Globus pallidus (tissue), 1 donor: Measurements from ENCODE around the gene ATP1A3.
A peak's percentile ranks its signal among the peaks of the same experiment; 100 is the strongest.

Source experiments
- DNase-seq: peaks from one replicate; pipeline ENCODE4 v3.0.0-alpha.2; 2015; ENCODE audit warnings: low spot score

The ATP1A3 gene

GRCh38 chr19:41984961-41985360 lies 9.1 kb downstream of the ATP1A3 start:
- no peak for DNase-seq

GRCh38 chr19:41981724-41982123 lies 12.3 kb downstream of the ATP1A3 start:
- no peak for DNase-seq

DNA sequence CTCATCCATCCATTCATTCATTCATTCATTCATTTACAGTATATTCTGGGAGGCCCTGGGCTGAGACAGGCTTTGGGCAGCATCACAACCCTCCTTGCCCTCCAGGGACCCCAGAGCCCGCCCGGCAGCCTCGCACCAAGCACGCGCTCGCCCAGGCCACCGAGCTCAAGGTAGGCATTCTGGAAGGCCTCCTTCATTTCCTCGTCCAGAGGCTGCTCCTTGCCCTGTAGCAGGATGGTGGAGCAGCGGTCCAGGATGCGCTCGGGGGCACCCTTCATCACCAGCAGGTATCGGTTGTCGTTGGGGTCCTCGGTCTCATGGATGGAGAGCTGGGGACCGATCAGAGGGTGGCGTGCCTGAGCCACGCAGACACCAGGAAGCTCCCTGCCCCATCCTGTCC lies 15.6 kb downstream of the ATP1A3 start:
- DNase-seq = no peak

- DNase-seq = no peak
Measured at GRCh38 chr19:41977916-41978315, 16.1 kb downstream of the ATP1A3 start.

- no peak for DNase-seq
Measured at GRCh38 chr19:41974652-41975051, 19.4 kb downstream of the ATP1A3 start.

DNA sequence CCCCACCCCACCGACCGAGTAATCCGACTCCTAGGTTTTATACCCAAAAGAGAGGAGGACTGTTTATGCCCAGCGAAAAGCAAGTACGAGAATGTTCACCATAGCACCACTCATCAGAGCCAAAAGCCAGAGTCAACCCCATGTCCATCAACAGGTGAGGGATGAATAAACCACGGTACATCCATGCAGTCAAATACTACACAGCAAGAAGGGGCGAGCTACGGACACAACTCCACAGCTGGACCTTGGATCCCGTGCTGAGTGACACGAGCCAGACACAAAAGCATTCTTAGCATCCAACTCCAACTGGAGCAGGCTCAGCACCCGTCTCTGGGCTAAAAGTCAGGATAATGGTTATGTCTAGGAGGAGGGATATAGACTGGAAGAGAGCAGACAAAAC lies 22.7 kb downstream of the ATP1A3 start:
- no peak for DNase-seq

- DNase-seq = no peak
Measured at GRCh38 chr19:41969772-41970458, 24.1 kb downstream of the ATP1A3 start.

DNA sequence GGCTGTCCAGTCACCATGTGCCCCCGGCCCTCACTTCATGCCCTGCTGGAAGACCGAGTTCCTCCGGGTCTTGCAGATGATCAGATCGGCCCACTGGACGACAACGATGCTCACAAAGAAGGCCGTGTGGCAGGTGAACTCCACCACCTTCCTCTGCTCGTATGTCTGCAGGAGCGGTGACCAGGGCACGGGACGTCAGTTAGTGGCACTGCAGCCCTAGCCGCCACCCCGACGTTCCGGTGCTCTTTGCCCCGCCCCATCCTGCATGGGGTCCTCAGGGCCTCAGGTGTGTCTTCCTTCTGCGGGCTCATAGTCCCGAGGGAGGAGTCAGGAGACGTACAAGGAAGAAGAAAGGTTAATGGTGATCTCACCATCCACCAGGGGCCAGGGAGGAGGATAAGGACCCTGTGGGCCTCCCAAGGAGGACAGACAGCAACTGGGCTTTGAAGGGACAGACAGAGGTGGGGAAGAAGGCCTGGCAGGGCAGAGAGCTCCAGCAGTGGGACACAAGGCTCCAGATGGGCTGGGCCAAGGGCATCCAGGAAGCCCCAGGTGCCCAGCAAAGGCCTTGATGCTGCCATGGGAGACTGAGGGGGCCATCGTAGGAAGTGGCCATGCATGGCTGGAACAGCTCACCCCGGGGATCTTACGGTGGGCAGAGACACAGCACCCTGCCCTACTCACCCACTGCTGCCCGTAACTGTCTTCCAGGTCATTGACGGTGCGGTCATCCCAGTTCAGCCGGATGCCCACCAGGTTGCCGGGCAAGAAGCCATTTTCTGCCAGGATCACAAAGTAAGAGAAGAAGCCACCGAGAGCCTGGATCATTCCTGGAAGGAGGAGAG lies 25.1 kb downstream of the ATP1A3 start:
- DNase-seq = no peak

DNA sequence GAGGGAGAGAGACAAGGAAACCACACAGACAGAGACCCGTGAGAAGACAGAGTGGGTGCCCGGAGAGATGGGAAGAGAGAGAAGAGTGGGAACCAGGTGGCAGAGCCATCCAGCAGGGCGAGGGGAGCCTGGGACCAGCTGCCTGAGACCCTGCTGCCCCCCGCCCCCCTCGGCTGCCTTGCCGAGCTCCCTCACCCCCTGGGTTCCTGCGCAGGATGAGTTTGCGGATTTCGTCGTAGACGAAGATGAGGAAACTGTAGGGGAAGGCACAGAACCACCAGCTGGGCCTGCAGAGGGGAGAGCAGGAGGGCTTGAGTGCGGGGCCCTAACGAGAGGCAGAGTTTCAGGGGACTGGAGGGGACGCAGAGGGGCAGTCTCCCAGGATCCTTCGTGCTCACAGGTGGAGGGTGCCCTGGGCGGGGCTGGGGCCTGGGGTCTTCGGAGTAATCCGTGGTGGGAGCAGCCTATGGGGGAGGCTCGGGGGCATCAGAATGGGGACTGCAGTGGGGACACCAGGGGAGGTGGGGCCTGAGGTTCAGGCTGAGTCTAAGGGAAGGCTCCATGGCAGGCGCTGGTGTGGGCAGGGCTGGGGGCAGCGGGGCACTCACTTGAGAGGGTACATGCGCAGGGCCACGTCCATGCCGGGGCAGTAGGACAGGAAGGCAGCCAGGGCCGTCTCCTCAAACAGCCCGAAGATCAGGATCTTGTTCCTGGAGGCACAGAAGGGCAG lies 26.8 kb downstream of the ATP1A3 start:
- DNase-seq = no peak

- DNase-seq = no peak
Measured at GRCh38 chr19:41965106-41965505, 28.9 kb downstream of the ATP1A3 start.

- no peak for DNase-seq
Measured at GRCh38 chr19:41960973-41961372, 33.1 kb downstream of the ATP1A3 start.

DNA sequence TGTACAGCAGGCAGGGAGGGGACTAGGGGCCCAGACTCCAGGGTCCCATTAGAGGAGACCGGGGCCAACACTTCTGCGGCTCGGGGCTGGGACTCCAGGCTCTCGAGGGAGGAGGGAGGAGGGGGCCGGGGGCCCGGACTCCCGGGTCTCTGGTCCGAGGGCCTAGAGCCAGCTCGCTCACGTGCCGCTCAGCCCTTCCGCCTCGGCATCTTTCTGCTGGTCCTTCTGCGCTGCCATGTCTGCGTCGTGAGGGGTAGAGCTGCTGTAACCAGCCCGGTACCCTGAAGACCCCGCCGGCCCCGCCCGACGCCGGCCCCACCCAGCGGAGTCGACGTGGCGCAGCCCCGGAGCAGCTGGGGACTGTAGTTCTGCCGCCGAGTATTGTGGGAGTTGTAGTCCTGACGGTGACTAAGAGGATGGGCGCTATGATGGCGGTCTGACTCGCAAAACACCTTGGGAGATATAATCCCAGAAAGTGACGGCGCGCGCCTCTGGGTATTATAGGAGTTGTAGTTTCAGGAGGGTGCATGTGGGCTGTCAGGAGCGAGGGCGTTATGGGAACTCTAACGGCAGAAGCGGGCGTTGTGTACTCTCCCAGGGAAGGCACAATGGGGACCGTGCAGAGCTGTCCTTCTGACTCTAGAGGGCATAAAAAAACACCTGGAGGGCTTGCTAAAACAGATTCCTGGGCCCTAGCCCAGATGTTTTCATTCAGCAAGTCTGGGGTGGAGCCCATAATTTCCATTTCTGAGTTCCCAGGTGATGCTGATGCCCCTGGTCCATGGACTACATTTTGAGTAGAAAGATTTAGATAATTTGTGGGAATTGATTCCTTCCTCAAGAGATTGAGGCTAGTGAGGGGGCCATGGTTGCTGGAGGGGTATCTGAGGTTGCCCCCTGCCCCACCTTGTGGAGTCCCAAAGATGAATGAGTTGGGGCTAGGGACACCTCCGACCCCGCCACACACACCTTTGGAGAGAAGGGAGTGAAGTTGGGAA lies 34.7 kb downstream of the ATP1A3 start, which contains the start of gene RABAC1:
TSS of gene RABAC1 (minus strand) at position 266 of the 998 bp plus-strand sequence. CDS start at position 237, 29 bp downstream.
- peak; percentile 91 for DNase-seq

GRCh38 chr19:41958367-41959055 lies 35.5 kb downstream of the ATP1A3 start:
- DNase-seq = peak; percentile 34

DNA sequence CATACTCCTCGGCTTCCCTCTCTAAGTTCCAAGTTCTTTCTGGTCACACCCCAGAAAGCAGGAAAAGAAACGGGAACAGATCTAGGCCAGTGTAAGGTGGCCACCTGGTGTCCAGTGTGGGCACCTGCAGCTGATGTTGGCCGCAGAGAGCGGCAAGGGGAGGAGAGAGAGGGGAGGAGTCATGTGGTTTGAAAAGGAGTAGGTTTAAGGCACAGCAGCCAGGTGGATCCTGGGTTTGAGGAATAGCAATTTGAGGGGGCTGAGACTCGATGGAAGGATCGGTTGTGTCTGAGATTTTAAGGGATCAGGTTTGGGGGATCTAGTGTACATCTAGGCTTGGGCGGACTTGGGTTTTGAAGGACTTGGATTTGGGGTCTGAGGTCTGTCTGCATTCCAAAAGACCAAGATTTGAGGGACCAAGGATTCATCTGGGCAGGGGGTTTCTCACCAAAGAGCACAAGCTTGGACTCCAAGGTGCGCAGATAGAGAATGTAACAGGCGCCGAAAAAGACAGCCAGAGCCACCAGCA lies 36.1 kb downstream of the ATP1A3 start:
- peak; percentile 53 for DNase-seq

GRCh38 chr19:41957161-41957837 lies 36.7 kb downstream of the ATP1A3 start:
- no peak for DNase-seq

DNA sequence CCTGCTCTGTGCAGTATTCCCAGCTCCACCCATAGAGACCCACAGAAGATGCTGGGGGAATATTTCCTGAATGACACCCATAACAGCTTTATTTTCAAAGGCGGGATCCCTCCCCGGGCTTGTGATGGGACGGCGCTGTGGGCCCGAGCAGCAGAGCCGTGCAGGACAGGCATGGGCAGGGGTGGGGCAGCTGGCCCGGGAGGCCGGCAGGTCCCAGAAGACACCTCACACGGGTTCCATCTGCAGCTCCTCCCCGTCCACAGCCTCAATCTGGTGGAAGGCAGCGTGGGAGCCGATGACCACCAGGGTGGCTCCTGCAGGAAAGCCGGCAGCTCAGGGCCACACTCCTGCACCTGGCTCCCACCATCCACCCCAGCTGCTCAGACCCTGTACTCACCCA lies 37.4 kb downstream of the ATP1A3 start:
- no peak for DNase-seq

GRCh38 chr19:41955521-41955920 lies 38.5 kb downstream of the ATP1A3 start:
- DNase-seq = no peak

GRCh38 chr19:41951686-41952172 lies 42.3 kb downstream of the ATP1A3 start:
- peak; percentile 60 for DNase-seq

DNA sequence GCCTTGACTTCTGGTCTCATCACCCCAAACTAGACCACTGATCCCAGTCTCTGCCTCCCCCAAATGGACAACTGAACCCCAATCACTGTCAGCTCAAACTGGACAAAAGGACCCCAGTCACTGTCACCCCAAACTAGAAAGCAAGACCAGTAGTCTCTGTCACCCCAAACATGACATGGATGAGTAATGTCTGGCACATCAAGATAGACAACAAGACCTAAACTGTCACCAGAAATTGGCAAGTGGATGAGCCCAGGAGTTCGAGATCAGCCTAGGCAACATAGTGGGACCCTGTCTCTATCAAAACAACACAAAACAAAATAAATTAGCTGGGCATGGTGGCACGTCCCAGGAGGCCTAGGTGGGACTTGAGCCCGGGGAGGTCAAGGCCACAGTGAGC lies 46.9 kb downstream of the ATP1A3 start:
- no peak for DNase-seq
